Right ventricle myocardium inferior (tissue), 1 donor: Measurements from ENCODE around the gene ELK4. TPM values are rescaled to one million over a fixed set of nuclear protein-coding genes. Genes with fewer than 3 reads are reported as not detected.

Experiments used
- total RNA-seq: library from RNA; stranded (reverse); fragmentation: NEBNext Ultra II Directional; extraction: Animal tissue kit (Norgen Biotek cat#: 25700); gene quantifications from one replicate; pipeline ENCODE4 v1.2.1, GENCODE V29; 2021
- donor health status: DM: no; HTN: yes; CAD: no; lungs with severe emphysema.

The ELK4 gene
- total RNA-seq, 1 donor from 2014 or later, result 35.5 TPM

Other genes with a start within 250 kb of the ELK4 start
- gene LEMD1, start 210.0 kb downstream of the ELK4 start, total RNA-seq, result not detected
- gene BLACAT1, start 176.0 kb downstream of the ELK4 start, total RNA-seq, result not detected
- 180 TPM for gene CDK18, start 127.3 kb downstream of the ELK4 start, total RNA-seq
- gene SLC45A3, start 48.5 kb upstream of the ELK4 start, total RNA-seq, result 6.5 TPM
- 185 TPM for gene NUCKS1, start 118.2 kb upstream of the ELK4 start, total RNA-seq
- gene RAB29, start 143.5 kb upstream of the ELK4 start, total RNA-seq, result 16.6 TPM
- gene SLC41A1, start 181.2 kb upstream of the ELK4 start, total RNA-seq, result 458 TPM
- gene PM20D1, start 218.1 kb upstream of the ELK4 start, total RNA-seq, result 1.7 TPM